NCI-H2029 (cell line): ENCODE data around the gene KDM2B.
"Not testable (repeated sequence)": the region's sequence is repeated elsewhere in the genome, so short reads cannot be mapped to it uniquely, and the experiment has no call there.

Source experiments
- DNase-seq: peaks from one replicate; lab custom pipeline; 2025; lab: John Stamatoyannopoulos, UW

The KDM2B gene

DNA sequence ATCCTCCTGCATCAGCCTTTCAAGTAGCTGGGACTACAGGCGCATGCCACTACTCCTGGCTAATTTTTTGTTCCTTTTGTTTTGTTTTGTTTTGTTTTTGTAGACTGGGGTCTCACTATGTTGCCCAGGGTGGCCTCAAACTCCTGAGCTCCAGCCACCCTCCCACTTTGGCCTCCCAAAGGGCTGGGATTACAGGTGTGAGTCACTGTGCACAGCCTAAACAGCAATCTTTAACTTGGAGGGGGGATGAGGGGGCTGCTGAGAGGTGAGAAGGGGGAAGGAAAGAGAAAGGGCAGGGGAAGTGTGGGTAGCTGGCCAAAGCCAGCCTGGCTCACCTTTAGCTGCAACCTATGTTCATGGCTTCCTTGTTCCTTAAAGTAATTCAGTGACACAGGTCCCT is 77.4 kb downstream of the KDM2B start:
- no peak for DNase-seq

- DNase-seq, result no peak
Observed at GRCh38 chr12:121501946-121502345, 78.9 kb downstream of the KDM2B start.

GRCh38 chr12:121499929-121500793 is 80.7 kb downstream of the KDM2B start:
- peak; percentile 28 for DNase-seq

GRCh38 chr12:121495746-121496145 is 85.1 kb downstream of the KDM2B start:
- DNase-seq, result no peak

DNA sequence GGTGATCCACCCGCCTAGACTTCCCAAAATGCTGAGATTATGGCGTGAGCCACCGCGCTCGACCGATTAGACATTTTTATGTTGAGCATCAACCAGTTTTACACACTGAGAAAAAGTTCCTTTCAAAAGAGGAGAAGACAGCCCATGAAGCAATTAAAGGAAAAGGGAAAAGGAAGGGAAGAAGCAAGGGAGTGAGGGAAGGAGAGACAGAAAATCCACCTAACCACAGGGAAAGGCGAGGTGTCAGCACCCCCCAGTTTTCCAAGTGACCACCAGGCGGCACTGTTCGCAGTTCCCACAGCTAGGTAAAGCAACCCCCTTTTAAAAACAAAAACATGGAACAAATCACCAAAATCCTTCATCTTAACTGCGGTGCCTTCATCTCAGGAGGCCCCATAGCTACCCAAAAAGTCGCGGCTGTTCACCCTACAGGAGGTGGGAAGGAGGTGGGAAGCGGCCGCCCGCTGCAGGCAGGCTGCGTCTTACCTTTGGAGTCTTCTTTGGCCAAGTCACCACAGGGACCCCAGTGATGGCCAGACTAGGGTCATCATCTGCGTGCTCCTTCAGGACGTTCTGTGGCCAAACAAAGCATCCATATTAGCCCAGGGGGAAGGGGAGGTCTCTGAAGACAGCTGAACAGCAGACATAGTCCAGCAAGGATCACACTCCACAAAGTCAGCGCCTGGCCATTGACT is 86.6 kb downstream of the KDM2B start:
- DNase-seq, result no peak

GRCh38 chr12:121490401-121491281 is 90.2 kb downstream of the KDM2B start:
- DNase-seq, result no peak

- no peak for DNase-seq
Observed at GRCh38 chr12:121489874-121490273, 90.9 kb downstream of the KDM2B start.

DNA sequence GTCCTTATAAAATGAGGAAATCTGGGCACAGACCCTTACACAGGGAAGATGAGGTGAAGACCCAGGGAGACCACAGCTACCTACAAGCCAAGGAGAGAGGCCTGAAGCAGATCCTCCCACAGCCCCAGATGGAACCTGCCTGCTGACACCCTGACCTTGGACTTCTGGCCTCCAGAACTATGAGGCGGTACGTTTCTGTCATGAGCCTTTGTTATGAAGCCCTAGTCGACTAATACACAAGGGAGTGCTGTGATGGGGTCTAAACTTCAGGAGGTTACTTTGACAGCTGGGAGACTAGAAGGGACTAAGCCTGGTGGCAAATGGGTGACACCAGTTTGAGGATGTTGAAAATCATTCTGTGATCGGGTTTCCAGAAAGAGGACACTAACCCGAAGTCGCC is 95.9 kb downstream of the KDM2B start:
- DNase-seq, result no peak

- not testable (repeated sequence) for DNase-seq
Observed at GRCh38 chr12:121484564-121484963, 96.3 kb downstream of the KDM2B start.

DNA sequence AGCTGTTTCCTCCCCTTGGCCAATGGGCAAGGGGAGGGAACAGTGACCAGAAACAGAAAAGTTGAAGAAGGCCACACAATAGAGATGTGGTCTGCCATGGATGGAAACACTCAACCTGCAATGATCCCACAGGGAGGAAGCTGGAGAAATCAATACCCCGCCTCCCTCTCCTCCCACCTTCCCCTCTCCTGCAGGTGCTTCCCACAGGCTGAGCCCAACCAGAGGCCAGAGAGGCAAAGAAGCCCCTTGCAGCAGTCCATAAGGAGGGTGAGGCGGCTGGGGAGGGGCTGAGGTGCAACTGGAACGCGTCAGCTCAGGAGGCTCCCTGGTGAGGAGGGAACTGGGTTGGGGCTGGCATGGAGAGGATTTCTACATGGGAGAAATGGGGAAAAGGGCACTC is 96.9 kb downstream of the KDM2B start:
- DNase-seq, result no peak

- no peak for DNase-seq
Observed at GRCh38 chr12:121476477-121476876, 104.3 kb downstream of the KDM2B start.

GRCh38 chr12:121475279-121475678 is 105.5 kb downstream of the KDM2B start:
- DNase-seq, result no peak

- no peak for DNase-seq
Observed at GRCh38 chr12:121472150-121472905, 108.5 kb downstream of the KDM2B start.

GRCh38 chr12:121470751-121471150 is 110.1 kb downstream of the KDM2B start:
- DNase-seq, result no peak

- DNase-seq, result no peak
Observed at GRCh38 chr12:121468499-121468801, 112.4 kb downstream of the KDM2B start.

GRCh38 chr12:121467638-121468498 is 113.0 kb downstream of the KDM2B start:
- DNase-seq, result no peak

- DNase-seq, result peak; percentile 88
Observed at GRCh38 chr12:121466794-121467637, 113.8 kb downstream of the KDM2B start.

- no peak for DNase-seq
Observed at GRCh38 chr12:121465921-121466793, 114.7 kb downstream of the KDM2B start.

DNA sequence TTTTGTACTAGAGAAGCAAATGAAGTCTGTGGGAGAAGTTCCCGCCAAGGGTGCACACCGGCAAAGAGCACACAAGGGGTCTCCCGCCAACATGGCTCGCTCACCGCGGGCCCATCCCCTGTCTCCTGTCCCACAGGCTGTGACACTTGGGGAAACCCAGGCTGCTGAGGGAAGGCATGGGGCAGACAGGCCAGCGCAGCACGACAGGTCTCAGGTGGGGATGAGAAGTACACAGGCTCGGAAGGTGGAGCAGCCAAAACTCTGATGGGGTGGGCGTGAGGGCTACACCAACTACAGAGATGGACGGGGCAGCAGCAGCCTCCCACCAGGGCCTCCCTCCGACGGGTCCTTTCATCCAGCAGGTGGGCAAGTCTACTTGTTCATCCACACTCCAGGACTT is 116.5 kb downstream of the KDM2B start:
- no peak for DNase-seq
